SK-N-SH (cell line): ENCODE results near the gene RETREG2. TPM values are rescaled to one million over a fixed set of nuclear protein-coding genes. Genes with fewer than 3 reads are reported as not detected.

ENCODE experiments used
- CTCF ChIA-PET: fragments of 300-600, 350-600 bp; formaldehyde crosslinking; extraction: SDS; loops from one replicate; lab custom pipeline; 2021; lab: Yijun Ruan, JAX
- POLR2A ChIA-PET: fragments of 350-600 bp; sonication (Branson Sonifier 250); formaldehyde crosslinking; extraction: SDS; loops from one replicate; lab custom pipeline; 2020; ENCODE audit warnings: antibody characterized with exemption, inconsistent platforms; lab: Yijun Ruan, JAX
- DNase-seq: peaks from one replicate; pipeline ENCODE4 v3.0.0; 2012
- H2AFZ ChIP-seq: fragments of 200-600 bp; sonication (generic); 2 replicates; pipeline ENCODE4 v1.8.1; 2016; ENCODE audit warnings: antibody characterized with exemption, mild to moderate bottlenecking, low read depth
- H3F3A ChIP-seq: fragments of 200-600 bp; sonication (generic); replicated peaks from 2 replicates; pipeline ENCODE3; 2016; ENCODE audit warnings: antibody characterized with exemption, mild to moderate bottlenecking; ENCODE audit not compliant: insufficient read depth
- H3K27ac ChIP-seq, 2 experiments: fragments of 200-500 bp in 1 of 2; fragments of 200-600 bp in 1 of 2; sonication (Bioruptor generic) in 1 of 2; sonication (generic), shearing (Covaris generic) in 1 of 2; 2 replicates each; pipeline versions ENCODE4 v1.5.1 to v1.6.1; 2014 to 2016; ENCODE audit warnings: low read depth in 2 of 2, inconsistent platforms in 1 of 2, low read length in 1 of 2, mild to moderate bottlenecking in 1 of 2, mixed read lengths in 1 of 2
- H3K27me3 ChIP-seq: fragments of 200-600 bp; sonication (generic), shearing (Covaris generic); 2 replicates; pipeline ENCODE4 v1.6.1; 2016; ENCODE audit warnings: mixed run types; ENCODE audit not compliant: insufficient read depth
- H3K36me3 ChIP-seq, 2 experiments: fragments of 200-500 bp in 1 of 2; fragments of 200-600 bp in 1 of 2; sonication (Bioruptor generic) in 1 of 2; sonication (generic) in 1 of 2; replicated peaks in 1 of 2; 2 replicates each; pipeline versions ENCODE3 to v1.5.1; 2014 to 2016; ENCODE audit warnings: low read length in 1 of 2, mild to moderate bottlenecking in 1 of 2; ENCODE audit not compliant: insufficient read depth in 2 of 2, control insufficient read depth in 1 of 2
- H3K4me1 ChIP-seq, 2 experiments: fragments of 200-500 bp in 1 of 2; fragments of 200-600 bp in 1 of 2; sonication (Bioruptor generic) in 1 of 2; sonication (generic), shearing (Covaris generic) in 1 of 2; 2 replicates each; pipeline versions ENCODE4 v1.5.1 to v1.6.1; 2014 to 2016; ENCODE audit warnings: low read depth in 1 of 2, low read length in 1 of 2, mixed run types in 1 of 2; ENCODE audit not compliant: insufficient read depth in 2 of 2, control insufficient read depth in 1 of 2
- H3K4me2 ChIP-seq: fragments of 200-600 bp; sonication (generic), shearing (Covaris generic); 2 replicates; pipeline ENCODE4 v1.6.1; 2017; ENCODE audit warnings: mixed run types
- H3K4me3 ChIP-seq, 2 experiments: fragments of 200-500 bp in 1 of 2; fragments of 200-600 bp in 1 of 2; sonication (Bioruptor generic) in 1 of 2; sonication (generic), shearing (Covaris generic) in 1 of 2; 2 replicates each; pipeline versions ENCODE4 v1.5.1 to v1.8.1; 2014 to 2016; ENCODE audit warnings: low read depth in 2 of 2, inconsistent platforms in 1 of 2, low read length in 1 of 2, mild to moderate bottlenecking in 1 of 2, mixed read lengths in 1 of 2, moderate library complexity in 1 of 2
- H3K79me2 ChIP-seq: fragments of 200-600 bp; sonication (generic); 2 replicates; pipeline ENCODE4 v1.8.1; 2017; ENCODE audit warnings: mild to moderate bottlenecking; ENCODE audit not compliant: insufficient read depth
- H3K9ac ChIP-seq: fragments of 200-600 bp; sonication (generic); 2 replicates; pipeline ENCODE4 v1.6.1; 2017; ENCODE audit warnings: mixed run types
- H3K9me2 ChIP-seq: fragments of 200-600 bp; sonication (generic); 2 replicates; pipeline ENCODE4 v1.6.1; 2017; ENCODE audit warnings: mixed run types
- H3K9me3 ChIP-seq: fragments of 200-600 bp; sonication (generic); 2 replicates; pipeline ENCODE4 v1.6.1; 2017; ENCODE audit warnings: mixed run types, mild to moderate bottlenecking, moderate library complexity
- H4K20me1 ChIP-seq: fragments of 200-600 bp; sonication (generic); 2 replicates; pipeline ENCODE4 v1.6.1; 2017; ENCODE audit warnings: mild to moderate bottlenecking, mixed run types; ENCODE audit not compliant: insufficient read depth
- CHD2 ChIP-seq: fragments of 150-350 bp; IDR thresholded peaks from 2 replicates; pipeline ENCODE4 v1.6.1; 2018; ENCODE audit warnings: low read length; ENCODE audit not compliant: partially characterized antibody
- EP300 ChIP-seq, 2 experiments: IDR thresholded peaks; 2 replicates each; pipeline versions ENCODE4 v1.4.0 to v1.6.1; 2012; ENCODE audit warnings: borderline replicate concordance in 1 of 2, low read depth in 1 of 2, low read length in 1 of 2
- EZH2phosphoT487 ChIP-seq: fragments of 200-600 bp; sonication (generic); IDR thresholded peaks from 2 replicates; pipeline ENCODE4 v1.6.1; 2017; ENCODE audit warnings: low read depth, mixed run types, mild to moderate bottlenecking, antibody characterized with exemption, moderate library complexity, borderline replicate concordance
- FOSL2 ChIP-seq: IDR thresholded peaks from 2 replicates; pipeline ENCODE4 v1.4.0; 2012; ENCODE audit warnings: low read depth, mild to moderate bottlenecking, moderate library complexity, borderline replicate concordance
- GATA2 ChIP-seq: sonication (generic); formaldehyde crosslinking; IDR thresholded peaks from 2 replicates; pipeline ENCODE4 v1.5.0; 2020; ENCODE audit warnings: mild to moderate bottlenecking, missing genetic modification reagents
- MAX ChIP-seq: IDR thresholded peaks from 2 replicates; pipeline ENCODE4 v1.4.0; 2012; ENCODE audit warnings: low read depth
- MEF2A ChIP-seq: IDR thresholded peaks from 2 replicates; pipeline ENCODE4 v1.4.0; 2012; ENCODE audit warnings: low read depth, borderline replicate concordance
- MXI1 ChIP-seq: IDR thresholded peaks from 2 replicates; pipeline ENCODE4 v1.6.1; 2012; ENCODE audit warnings: mild to moderate bottlenecking, low read depth, low read length, improper control_type of control experiment
- NFIC ChIP-seq: IDR thresholded peaks from 2 replicates; pipeline ENCODE4 v1.4.0; 2012; ENCODE audit warnings: borderline replicate concordance
- NRF1 ChIP-seq: IDR thresholded peaks from 2 replicates; pipeline ENCODE4 v1.6.1; 2012; ENCODE audit warnings: low read depth, mild to moderate bottlenecking, low read length
- RCOR1 ChIP-seq: fragments of 150-350 bp; IDR thresholded peaks from 2 replicates; pipeline ENCODE4 v1.6.1; 2017; ENCODE audit warnings: antibody characterized with exemption, low read length
- REST ChIP-seq: IDR thresholded peaks from 2 replicates; pipeline ENCODE4 v1.6.1; 2012; ENCODE audit warnings: mild to moderate bottlenecking, low read depth, low read length, moderate library complexity
- RFX5 ChIP-seq: IDR thresholded peaks from 2 replicates; pipeline ENCODE4 v1.6.1; 2012; ENCODE audit warnings: mild to moderate bottlenecking, improper control_type of control experiment, low read length
- RXRA ChIP-seq: IDR thresholded peaks from 2 replicates; pipeline ENCODE4 v1.4.0; 2012; ENCODE audit warnings: low read depth, mild to moderate bottlenecking, borderline replicate concordance
- SIN3A ChIP-seq: IDR thresholded peaks from 2 replicates; pipeline ENCODE4 v1.6.1; 2012; ENCODE audit warnings: low read depth, mild to moderate bottlenecking, low read length, moderate library complexity, borderline replicate concordance
- SMC3 ChIP-seq: IDR thresholded peaks from 2 replicates; pipeline ENCODE4 v1.6.1; 2012; ENCODE audit warnings: low read depth, low read length, improper control_type of control experiment
- TAF1 ChIP-seq: IDR thresholded peaks from 2 replicates; pipeline ENCODE4 v1.6.1; 2012; ENCODE audit warnings: low read depth, mild to moderate bottlenecking, low read length, moderate library complexity, borderline replicate concordance
- TCF12 ChIP-seq: IDR thresholded peaks from 2 replicates; pipeline ENCODE4 v1.4.0; 2012
- YY1 ChIP-seq: IDR thresholded peaks from 2 replicates; pipeline ENCODE4 v1.4.0; 2012; ENCODE audit warnings: low read depth, mild to moderate bottlenecking
- WGBS: methylation state at CpG from one replicate; pipeline ENCODE4 v1.1.6; 2017; ENCODE audit warnings: low lambda C conversion rate; 5-methylcytosine and 5-hydroxymethylcytosine counted together
- polyA plus RNA-seq, 3 experiments: library from polyadenylated mRNA; depleted of rRNA; stranded (reverse); fragments of >200 nt; gene quantifications; 2 replicates each; pipeline ENCODE4 v1.2.3, GENCODE V29; 2012
- TF ChIP-seq, protein P1 (sequence below): IDR thresholded peaks from 2 replicates; pipeline ENCODE4; 2012

RETREG2 gene
- polyA plus RNA-seq, 1 of the 3 experiments (the other 2 are of a cell fraction), result 74.6 TPM

- TF ChIP-seq MAX, result no peak
- no peak for TF ChIP-seq FOSL2
- no peak for TF ChIP-seq NFIC
- TF ChIP-seq EP300 (IDR thresholded peaks at IDR 0.05; ENCODE audit: borderline replicate concordance in 1 of 2, low read depth in 1 of 2, low read length in 1 of 2), result no peak
Measured at GRCh38 chr2:219129589-219129988, 48.5 kb upstream of the RETREG2 start (continued).

- no peak for TF ChIP-seq RFX5
- no peak for TF ChIP-seq GATA2
- TF ChIP-seq REST, result no peak
- no peak for TF ChIP-seq MEF2A
- TF ChIP-seq TCF12, result no peak
- no peak for TF ChIP-seq SIN3A
- no peak for TF ChIP-seq EZH2phosphoT487
- TF ChIP-seq YY1, result no peak
- no peak for TF ChIP-seq MXI1
- TF ChIP-seq SMC3, result no peak
- no peak for TF ChIP-seq RXRA
- TF ChIP-seq RCOR1, result no peak
- TF ChIP-seq FOSL2, result no peak
- no peak for TF ChIP-seq CHD2
- TF ChIP-seq NFIC, result no peak
- TF ChIP-seq TAF1, result no peak
- TF ChIP-seq, protein P1, sequence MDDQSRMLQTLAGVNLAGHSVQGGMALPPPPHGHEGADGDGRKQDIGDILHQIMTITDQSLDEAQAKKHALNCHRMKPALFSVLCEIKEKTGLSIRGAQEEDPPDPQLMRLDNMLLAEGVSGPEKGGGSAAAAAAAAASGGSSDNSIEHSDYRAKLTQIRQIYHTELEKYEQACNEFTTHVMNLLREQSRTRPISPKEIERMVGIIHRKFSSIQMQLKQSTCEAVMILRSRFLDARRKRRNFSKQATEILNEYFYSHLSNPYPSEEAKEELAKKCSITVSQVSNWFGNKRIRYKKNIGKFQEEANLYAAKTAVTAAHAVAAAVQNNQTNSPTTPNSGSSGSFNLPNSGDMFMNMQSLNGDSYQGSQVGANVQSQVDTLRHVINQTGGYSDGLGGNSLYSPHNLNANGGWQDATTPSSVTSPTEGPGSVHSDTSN, result no peak
- no peak for TF ChIP-seq NRF1
- TF ChIP-seq, all 33 proteins: peak for 0
- Histone ChIP-seq H4K20me1 (no peaks in the 10 kb centered on the region), H3K36me3 (no peaks in the 10 kb centered on the region), H3K27ac (no peak overlapping the region), H3K27me3 (no peaks in the 10 kb centered on the region), H2AFZ (no peak overlapping the region), H3K4me3 (no peak overlapping the region), H3K79me2 (no peaks in the 10 kb centered on the region), H3K9me2 (no peaks in the 10 kb centered on the region), H3F3A (no peaks in the 10 kb centered on the region), H3K4me1 (no peaks in the 10 kb centered on the region), H3K9me3 (no peaks in the 10 kb centered on the region), H3K4me2 (no peak overlapping the region), H3K9ac (no peak overlapping the region)
- 65% methylated on average over 3 of the region's 3 CpGs for WGBS
- ChIA-PET CTCF (interaction anchor here (0.9 to 8.2 kb wide), 9 partner anchors 11 to 163 kb away, joined by 3 to 70 read pairs (median 6); no protein-coding TSS in a partner anchor), POLR2A (no interaction called here)
- DNase-seq, result no peak
Measured at GRCh38 chr2:219131327-219131726, 46.7 kb upstream of the RETREG2 start.
